Activated naive CD4-positive, alpha-beta T cell treated with anti-CD3 and anti-CD28 coated beads, Interleukin-2, amount 50 U/mL, for 16 hours (primary cell): Measurements from ENCODE around the gene TMEM181.
"Not testable (repeated sequence)": the region's sequence is repeated elsewhere in the genome, so short reads cannot be mapped to it uniquely, and the experiment has no call there.

Source experiments
- DNase-seq: peaks from one replicate; pipeline ENCODE4 v3.0.0-alpha.2; 2020

TMEM181 gene

GRCh38 chr6:158624684-158625682 lies 65.1 kb downstream of the TMEM181 start:
- no peak for DNase-seq

GRCh38 chr6:158625881-158626305 lies 66.0 kb downstream of the TMEM181 start:
- no peak for DNase-seq

- no peak for DNase-seq
These were observed 66.7 kb downstream of the TMEM181 start for GRCh38 chr6:158626360-158627167.

GRCh38 chr6:158627168-158627939 lies 67.5 kb downstream of the TMEM181 start:
- DNase-seq = no peak

GRCh38 chr6:158627940-158628211 lies 68.0 kb downstream of the TMEM181 start:
- no peak for DNase-seq

- no peak for DNase-seq
These were observed 68.7 kb downstream of the TMEM181 start for GRCh38 chr6:158628542-158628941.

- no peak for DNase-seq
These were observed 69.7 kb downstream of the TMEM181 start for GRCh38 chr6:158629367-158630221.

- DNase-seq = no peak
These were observed 71.2 kb downstream of the TMEM181 start for GRCh38 chr6:158630938-158631616.

GRCh38 chr6:158631678-158632537 lies 72.0 kb downstream of the TMEM181 start:
- no peak for DNase-seq

GRCh38 chr6:158632538-158633119 lies 72.7 kb downstream of the TMEM181 start:
- DNase-seq = not testable (repeated sequence)

GRCh38 chr6:158633127-158633526 lies 73.2 kb downstream of the TMEM181 start:
- no peak for DNase-seq

- no peak for DNase-seq
These were observed 75.0 kb downstream of the TMEM181 start for GRCh38 chr6:158634695-158635426.

GRCh38 chr6:158635427-158636073 lies 75.7 kb downstream of the TMEM181 start:
- DNase-seq = no peak

- DNase-seq = no peak
These were observed 76.9 kb downstream of the TMEM181 start for GRCh38 chr6:158636778-158637177.

GRCh38 chr6:158638324-158638854 lies 78.5 kb downstream of the TMEM181 start:
- no peak for DNase-seq

- no peak for DNase-seq
These were observed 79.2 kb downstream of the TMEM181 start for GRCh38 chr6:158639056-158639455.

- no peak for DNase-seq
These were observed 80.6 kb downstream of the TMEM181 start for GRCh38 chr6:158640519-158640918.

GRCh38 chr6:158642097-158642601 lies 82.3 kb downstream of the TMEM181 start:
- no peak for DNase-seq
